A549 (cell line): ENCODE results near the gene UBE2G2. TPM values are rescaled to one million over a fixed set of nuclear protein-coding genes. Genes with fewer than 3 reads are reported as not detected.

ENCODE experiments used
- ATAC-seq, 2 experiments: fragments of 200-7000 bp in 1 of 2; fragments of >200 bp in 1 of 2; cut with Nextera tagmentation in 1 of 2; cut with Tn5 transposase in 1 of 2; 3 replicates each; pipeline versions ENCODE4 v1.8.0 to v1.9.1; 2018 to 2020; ENCODE audit warnings: mild to moderate bottlenecking in 1 of 2, moderate library complexity in 1 of 2
- CTCF ChIA-PET: fragments of 300-600 bp; sonication (Branson Sonifier 250); formaldehyde crosslinking; extraction: SDS; loops from one replicate; lab custom pipeline; 2021; ENCODE audit warnings: antibody characterized with exemption, inconsistent platforms; lab: Yijun Ruan, JAX
- POLR2A ChIA-PET: fragments of 350-600 bp; formaldehyde crosslinking; extraction: SDS; loops from one replicate; lab custom pipeline; 2021; ENCODE audit warnings: antibody characterized with exemption, inconsistent platforms; lab: Yijun Ruan, JAX
- DNase-seq, 2 experiments: peaks; one replicate each; pipeline versions ENCODE4 v3.0.0 to v3.0.0-alpha.2; 2011 to 2016; ENCODE audit warnings: low read depth in 1 of 2, low spot score in 1 of 2
- FAIRE-seq: peaks from 2 replicates; lab custom pipeline; 2011; peaks lifted over from hg19 to GRCh38; lab: Jason Lieb, UNC
- H3K27ac ChIP-seq, 2 experiments: fragments of >200 bp; sonication (Bioruptor Twin); formaldehyde crosslinking; 3 replicates each; pipeline ENCODE4 v1.5.1; 2016 to 2017
- H3K4me1 ChIP-seq: fragments of >200 bp; sonication (Bioruptor Twin); formaldehyde crosslinking; 3 replicates; pipeline ENCODE4 v1.6.1; 2016
- H3K4me2 ChIP-seq: fragments of >200 bp; sonication (Bioruptor Twin); formaldehyde crosslinking; 3 replicates; pipeline ENCODE4 v1.6.1; 2016
- H3K4me3 ChIP-seq: fragments of >200 bp; sonication (Bioruptor Twin); formaldehyde crosslinking; 3 replicates; pipeline ENCODE4 v1.5.1; 2016
- H3K9me3 ChIP-seq: fragments of >200 bp; sonication (Bioruptor Twin); formaldehyde crosslinking; 3 replicates; pipeline ENCODE4 v1.6.1; 2016
- BCL3 ChIP-seq: fragments of >200 bp; sonication (Bioruptor Twin); formaldehyde crosslinking; IDR thresholded peaks from 3 replicates; pipeline ENCODE4 v1.6.1; 2016
- CBX2 ChIP-seq: fragments of 200-600 bp; sonication (generic); IDR thresholded peaks from 2 replicates; pipeline ENCODE4 v1.6.1; 2016; ENCODE audit warnings: low read depth, mild to moderate bottlenecking, borderline replicate concordance
- CHD4 ChIP-seq: fragments of 200-600 bp; sonication (generic); IDR thresholded peaks from 2 replicates; pipeline ENCODE4 v1.6.1; 2016; ENCODE audit warnings: antibody characterized with exemption, mild to moderate bottlenecking, borderline replicate concordance
- EHF ChIP-seq: fragments of 250-450 bp; sonication (Bioruptor Pico); IDR thresholded peaks from 2 replicates; pipeline ENCODE4 v1.5.0; 2020; ENCODE audit warnings: mild to moderate bottlenecking
- EHMT2 ChIP-seq: fragments of 200-600 bp; sonication (generic); IDR thresholded peaks from 2 replicates; pipeline ENCODE4 v1.6.1; 2016; ENCODE audit warnings: antibody characterized with exemption, low read depth, mild to moderate bottlenecking, moderate library complexity
- ELK1 ChIP-seq: fragments of 150-350 bp; IDR thresholded peaks from 2 replicates; pipeline ENCODE4 v1.6.1; 2014; ENCODE audit warnings: low read depth, mild to moderate bottlenecking, low read length
- FOSL2 ChIP-seq, 2 experiments: fragments of 450-650 bp in 1 of 2; fragments of >200 bp in 1 of 2; sonication (Bioruptor Twin) in 1 of 2; formaldehyde crosslinking; IDR thresholded peaks; 2 replicates each; pipeline versions ENCODE4 v1.5.0 to v1.6.1; 2016 to 2020; ENCODE audit warnings: mild to moderate bottlenecking in 1 of 2, moderate library complexity in 1 of 2
- HDAC2 ChIP-seq: fragments of 200-600 bp; sonication (generic); IDR thresholded peaks from 2 replicates; pipeline ENCODE4 v1.6.1; 2016
- HEYL ChIP-seq: fragments of 250-450 bp; sonication (Bioruptor Pico); IDR thresholded peaks from 2 replicates; pipeline ENCODE4 v1.8.0; 2021; ENCODE audit warnings: mild to moderate bottlenecking, moderate library complexity
- JUN ChIP-seq, 2 experiments: fragments of >200 bp; sonication (Bioruptor Twin); formaldehyde crosslinking; IDR thresholded peaks; 2 replicates in 1 of 2; 3 replicates in 1 of 2; pipeline ENCODE4 v1.6.1; 2016 to 2017
- KDM5A ChIP-seq: fragments of 200-600 bp; sonication (generic); IDR thresholded peaks from 2 replicates; pipeline ENCODE4 v1.6.1; 2016; ENCODE audit warnings: antibody characterized with exemption, mild to moderate bottlenecking
- MAFK ChIP-seq: fragments of 450-650 bp; IDR thresholded peaks from 2 replicates; pipeline ENCODE4 v1.6.1; 2014; ENCODE audit not compliant: partially characterized antibody
- MAX ChIP-seq: IDR thresholded peaks from 2 replicates; pipeline ENCODE4 v1.6.1; 2012
- PBX3 ChIP-seq: IDR thresholded peaks from 2 replicates; pipeline ENCODE4 v1.6.1; 2012
- PHF8 ChIP-seq: fragments of 200-600 bp; sonication (generic); IDR thresholded peaks from 2 replicates; pipeline ENCODE4 v1.6.1; 2016; ENCODE audit warnings: low read depth, mild to moderate bottlenecking, antibody characterized with exemption, moderate library complexity, borderline replicate concordance
- POLR2AphosphoS2 ChIP-seq: conservative IDR thresholded peaks from 2 replicates; pipeline ENCODE4 v1.6.1; 2012; ENCODE audit warnings: low read length, improper control_type of control experiment, inconsistent platforms
- RAD21 ChIP-seq, 2 experiments: fragments of >200 bp in 1 of 2; sonication (Bioruptor Twin) in 1 of 2; formaldehyde crosslinking in 1 of 2; IDR thresholded peaks in 1 of 2; conservative IDR thresholded peaks in 1 of 2; 2 replicates in 1 of 2; 3 replicates in 1 of 2; pipeline ENCODE4 v1.6.1; 2012 to 2018; ENCODE audit warnings: inconsistent platforms in 1 of 2
- RCOR1 ChIP-seq: fragments of 150-350 bp; IDR thresholded peaks from 2 replicates; pipeline ENCODE4 v1.6.1; 2014; ENCODE audit warnings: antibody characterized with exemption, low read length, low read depth
- SREBF2 ChIP-seq: fragments of 450-650 bp; IDR thresholded peaks from 2 replicates; pipeline ENCODE4 v1.6.1; 2014; ENCODE audit warnings: mild to moderate bottlenecking, moderate library complexity
- TFCP2L1 ChIP-seq: fragments of 250-450 bp; sonication (Bioruptor Pico); IDR thresholded peaks from 2 replicates; pipeline ENCODE4 v1.5.0; 2021; ENCODE audit warnings: mild to moderate bottlenecking
- ZC3H11A ChIP-seq: fragments of 450-650 bp; IDR thresholded peaks from 2 replicates; pipeline ENCODE4 v1.6.1; 2014; ENCODE audit warnings: antibody characterized with exemption, mild to moderate bottlenecking
- WGBS: methylation state at CpG from one replicate; pipeline ENCODE4 v1.1.6; 2017; ENCODE audit errors: missing lambda C conversion rate; 5-methylcytosine and 5-hydroxymethylcytosine counted together
- polyA plus RNA-seq, 4 experiments: library from polyadenylated mRNA; depleted of rRNA in 3 of 4; stranded (reverse); fragments of >200 nt; fragmentation: RNase III in 1 of 4; extraction: RNeasy Plus Mini Kit Qiagen cat#74134 plus additional on column Dnase treatment in 1 of 4; gene quantifications; 2 replicates in 3 of 4; 3 replicates in 1 of 4; pipeline ENCODE4 v1.2.3, GENCODE V29; 2011 to 2017

UBE2G2 gene
- polyA plus RNA-seq, 2 of the 4 experiments (the other 2 are of a cell fraction) = 56.9 to 68.2 TPM

GRCh38 chr21:44817914-44818639, 16.5 kb upstream of the UBE2G2 start, which contains the start of gene SUMO3 (continued):
- TF ChIP-seq ELK1 (no peak), PBX3 (no peak), FOSL2 (IDR thresholded peaks at IDR 0.05) (no peak), FOSL2 (CRISPR knock-in tag; IDR thresholded peaks at IDR 0.05) (peak; percentile 54), HDAC2 (no peak), JUN (IDR thresholded peaks at IDR 0.05) (peak; percentile 38 to 52; a peak in 1 of 5 replicates), TFCP2L1 (CRISPR knock-in tag) (no peak), BCL3 (no peak), EHF (CRISPR knock-in tag) (peak; percentile 66; the same call in 1 of the 2 replicates)

GRCh38 chr21:44817506-44817880, 15.9 kb upstream of the UBE2G2 start:
- Histone ChIP-seq H3K4me2 (peak overlapping the region; percentile 69), H3K9me3 (peaks cover 21% of the 10 kb centered on the region), H3K4me1 (peaks cover 9% of the 10 kb centered on the region; the same call in 2 of the 3 replicates), H3K27ac (peak overlapping the region; percentile 85 to 97), H3K4me3 (peak overlapping the region; percentile 64)
- DNase-seq = peak; percentile 49 to 86
- ChIA-PET POLR2A (interaction anchor here (0.6 to 1.0 kb wide), 4 partner anchors 9 to 56 kb away, joined by 3 to 8 read pairs (median 6); partner anchors contain the start of genes PTTG1IP and UBE2G2), CTCF (interaction anchor here (0.7 kb wide), 1 partner anchor 115 kb away, joined by 3 read pairs; no protein-coding TSS in a partner anchor)
- WGBS = no CpG with 5 or more reads among the region's 43 CpGs
- ATAC-seq = peak; percentile 84 to 86
- TF ChIP-seq RCOR1 = no peak
- TF ChIP-seq CBX2 = no peak
- TF ChIP-seq MAX = 0 out of 2 replicates have a peak, but pooled peaks have one; percentile 4
- no peak for FAIRE-seq

- POLR2A ChIA-PET = interaction anchor here (0.9 to 1.0 kb wide), 3 partner anchors 10 to 57 kb away, joined by 5 to 8 read pairs (median 6); partner anchors contain the start of genes PTTG1IP and UBE2G2
Measured at GRCh38 chr21:44816761-44817505, 15.3 kb upstream of the UBE2G2 start.

More at GRCh38 chr21:44816761-44817505, 15.3 kb upstream of the UBE2G2 start:
- CTCF ChIA-PET = interaction anchor here (0.7 kb wide), 1 partner anchor 116 kb away, joined by 3 read pairs; no protein-coding TSS in a partner anchor
- Histone ChIP-seq H3K4me2 (peak overlapping the region; percentile 69), H3K27ac (peak overlapping the region; percentile 16 to 97; a peak in 5 of 6 replicates), H3K4me1 (peaks cover 9% of the 10 kb centered on the region; the same call in 2 of the 3 replicates), H3K4me3 (peak overlapping the region; percentile 64), H3K9me3 (peaks cover 19% of the 10 kb centered on the region)
- FAIRE-seq (no peak), ATAC-seq (no peak; a peak in 1 of 6 replicates), DNase-seq (no peak)
- 91% methylated on average over 4 of the region's 57 CpGs for WGBS
- TF ChIP-seq FOSL2 (IDR thresholded peaks at IDR 0.05) (no peak), FOSL2 (CRISPR knock-in tag; IDR thresholded peaks at IDR 0.05) (no peak), RAD21 (conservative IDR thresholded peaks at IDR 0.05 in 1 of 2, IDR thresholded peaks at IDR 0.05 in 1 of 2) (no peak), HEYL (CRISPR knock-in tag) (no peak), CHD4 (no peak), MAFK (no peak), POLR2AphosphoS2 (no peak), KDM5A (no peak), ZC3H11A (no peak), PHF8 (no peak), EHMT2 (no peak), SREBF2 (no peak)
